Stimulated activated CD4-positive, alpha-beta T cell treated with anti-CD3 and anti-CD28 coated beads, Interleukin-4, amount 100 ng/mL, for 48 hours (primary cell): ENCODE measurements around the gene EME2.
"Not testable (repeated sequence)": the region's sequence is repeated elsewhere in the genome, so short reads cannot be mapped to it uniquely, and the experiment has no call there.

Source experiments
- DNase-seq, 2 donors: peaks; one replicate each; pipeline ENCODE4 v3.0.0-alpha.2; 2020; ENCODE audit warnings: low read depth in 2 of 2

The EME2 gene

DNA sequence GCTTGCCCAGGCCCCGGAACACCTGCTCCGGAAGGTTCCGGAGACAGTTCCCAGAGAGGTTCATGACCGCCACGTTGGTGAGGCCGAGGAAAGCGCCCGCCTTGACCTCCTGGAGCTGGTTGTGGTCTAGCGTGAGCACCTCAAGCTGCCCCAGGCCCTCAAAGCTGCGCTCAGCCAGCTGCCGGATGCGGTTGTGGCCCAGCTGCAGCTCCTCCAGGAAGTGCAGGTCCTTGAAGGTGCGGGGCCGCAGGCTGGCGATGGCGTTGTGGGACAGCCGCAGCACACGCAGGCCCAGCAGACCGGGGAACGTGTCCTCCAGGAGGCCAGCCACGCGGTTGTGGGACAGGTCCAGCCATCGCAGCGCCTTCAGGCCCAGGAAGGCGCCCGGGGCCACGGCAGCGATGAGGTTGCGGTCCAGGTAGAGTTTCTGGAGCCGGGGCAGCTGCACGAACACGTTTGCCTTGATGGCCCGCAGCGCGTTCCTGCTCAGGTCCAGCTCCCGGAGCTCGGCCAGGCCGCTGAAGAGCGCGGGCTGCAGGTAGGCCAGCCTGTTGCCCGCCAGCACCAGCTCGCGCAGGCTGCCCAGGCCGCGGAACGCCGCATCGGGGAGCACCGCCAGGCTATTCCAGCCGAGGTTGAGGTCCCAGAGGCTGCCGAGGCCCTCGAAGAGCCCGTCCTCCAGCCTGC, 18.8 kb downstream of the EME2 start:
- no peak for DNase-seq

DNA sequence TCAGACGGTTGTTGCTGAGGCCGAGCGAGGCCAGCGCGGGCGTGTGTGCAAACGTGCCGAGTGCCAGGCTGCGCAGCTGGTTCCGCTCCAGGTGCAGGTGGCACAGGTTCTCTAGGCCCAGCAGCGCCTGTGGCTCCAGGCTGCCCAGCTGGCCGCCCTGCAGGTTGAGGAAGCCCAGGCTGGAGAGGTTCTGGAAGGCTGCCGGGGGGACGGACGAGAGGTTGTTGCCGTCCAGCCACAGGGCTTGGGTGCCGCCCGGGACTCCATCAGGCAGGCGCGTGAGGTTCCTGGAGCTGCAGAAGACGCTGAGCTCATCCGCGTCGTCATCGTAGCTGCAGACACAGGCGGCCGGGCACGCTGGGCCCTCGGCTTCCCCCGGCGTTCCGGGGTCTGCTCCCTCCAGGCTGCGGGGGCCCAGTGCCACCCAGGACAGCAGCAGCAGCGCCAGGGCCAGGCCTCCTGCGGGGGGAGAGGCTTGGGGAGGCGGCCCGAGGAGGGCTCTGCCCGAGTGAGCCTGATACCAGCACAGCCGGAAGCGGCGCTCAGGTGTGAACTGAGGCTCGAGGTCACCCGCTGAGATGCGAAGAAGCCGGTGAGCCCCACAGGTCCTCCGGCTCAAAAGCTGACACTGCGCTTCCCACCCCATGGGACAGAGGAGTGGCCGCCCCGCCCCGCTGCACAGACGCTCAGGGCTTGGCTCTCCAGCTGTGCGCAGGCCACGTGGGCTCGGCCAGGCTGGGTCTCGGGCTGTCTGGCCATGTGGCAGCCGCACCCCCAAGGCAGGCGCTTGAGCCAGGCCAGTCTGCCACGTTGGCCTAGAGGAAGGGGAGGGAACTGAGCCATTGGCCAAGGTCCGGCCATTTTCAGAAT, 19.6 kb downstream of the EME2 start:
- no peak for DNase-seq

DNA sequence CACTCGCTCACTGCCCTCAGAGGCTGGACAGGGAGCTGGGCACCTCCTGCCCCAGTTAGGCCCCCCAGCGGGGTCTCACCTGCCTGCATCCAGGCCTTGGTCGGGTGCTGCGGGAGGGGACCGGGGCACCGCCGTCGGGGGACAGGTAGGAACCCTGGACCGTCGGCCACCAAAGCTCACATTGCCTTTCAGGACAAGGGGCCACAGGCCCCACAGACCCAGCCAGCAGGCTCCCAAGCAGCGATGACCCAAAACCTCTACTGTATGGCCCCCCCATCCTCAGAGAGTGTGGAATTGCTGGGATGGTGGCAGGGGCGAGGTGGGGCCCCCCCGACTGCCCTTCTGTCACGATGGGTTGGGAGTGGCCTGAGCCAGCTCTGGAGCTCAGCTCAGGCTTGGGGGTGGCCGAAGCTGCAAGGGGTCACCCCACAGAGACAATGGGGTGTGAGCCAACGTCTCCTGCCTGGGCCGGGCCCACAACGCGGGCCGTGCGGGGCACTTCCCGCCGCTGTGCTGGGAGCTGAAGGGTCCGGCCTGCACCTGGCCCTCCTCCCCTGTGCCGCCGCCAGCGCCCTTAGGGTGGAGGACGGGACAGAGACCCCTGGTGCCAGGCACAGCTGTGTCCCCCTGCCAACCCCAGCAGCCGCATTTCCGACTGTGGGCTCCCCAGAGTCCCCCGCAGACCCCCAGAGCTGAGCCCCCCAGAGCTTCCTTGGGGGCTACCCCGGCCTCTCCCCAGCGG, 20.4 kb downstream of the EME2 start:
- DNase-seq, result no peak

DNA sequence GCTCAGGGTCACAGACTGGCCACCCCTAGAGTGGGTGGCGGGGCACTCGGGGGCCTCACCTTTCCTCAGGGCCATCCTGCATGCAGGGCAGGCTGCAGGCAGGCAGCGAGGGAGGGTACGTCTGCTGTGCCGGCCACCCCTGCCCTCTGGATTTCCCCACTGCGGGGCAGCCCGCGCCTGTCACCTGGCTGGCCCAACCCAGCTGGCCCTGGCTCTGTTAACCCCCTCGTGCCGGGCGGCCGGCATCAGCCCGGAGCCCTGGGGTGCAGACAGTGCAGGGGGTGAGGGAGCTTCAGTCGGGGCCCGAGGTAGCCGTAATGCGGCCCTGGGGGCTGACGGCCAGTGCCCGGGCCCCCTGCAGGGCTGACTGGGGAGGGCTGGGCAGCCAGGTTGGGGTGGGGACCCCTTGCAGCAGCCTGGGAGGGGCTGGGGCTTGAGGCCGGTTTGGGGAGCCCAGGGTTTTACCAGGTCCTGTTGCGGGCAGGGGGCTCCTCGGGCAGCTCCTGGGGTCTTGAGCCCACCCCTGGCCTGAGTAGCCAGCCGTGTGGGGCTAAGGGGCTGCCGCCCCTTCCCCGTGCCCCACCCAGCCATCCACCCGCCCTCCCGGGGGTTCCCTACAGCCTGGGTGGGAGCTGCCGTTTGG, 21.1 kb downstream of the EME2 start, which contains the start of gene IGFALS:
Gene IGFALS (minus strand): TSS at position 128 of the 643 bp plus-strand sequence. CDS start 53 bp downstream, at position 75.
- DNase-seq, result no peak

DNA sequence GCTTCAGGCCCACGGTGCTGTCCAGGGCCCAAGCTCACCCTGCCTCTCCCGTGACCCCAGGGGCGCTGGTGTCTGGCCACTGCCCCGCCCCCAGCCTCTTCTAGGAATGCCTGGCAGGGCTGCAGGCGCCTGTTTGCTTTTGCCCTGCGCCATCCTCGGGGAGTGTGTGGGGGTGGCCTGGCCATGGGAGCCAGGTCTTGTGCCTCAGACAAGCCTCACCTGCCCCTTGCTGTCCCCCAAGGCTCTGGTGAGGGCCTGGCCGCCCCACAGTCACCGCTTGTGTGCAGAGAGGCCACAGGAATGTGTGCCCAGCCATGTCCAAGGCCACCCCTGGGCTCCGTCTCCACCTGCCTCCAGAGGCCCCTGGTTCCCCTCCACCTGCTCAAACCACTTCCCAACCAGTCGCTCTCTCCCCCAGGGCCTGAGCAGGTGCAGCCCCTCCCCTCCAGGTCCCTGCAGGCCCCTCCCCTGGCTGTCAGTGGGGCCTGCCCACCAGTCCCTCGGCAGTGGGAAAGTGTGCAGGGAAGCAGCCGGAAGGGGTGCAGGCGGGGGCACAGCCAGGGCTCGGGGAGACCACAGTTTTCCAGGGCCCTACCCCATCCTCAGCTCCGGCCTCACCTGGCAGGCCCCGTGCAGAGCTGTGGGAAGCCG, 21.7 kb downstream of the EME2 start:
- DNase-seq, result no peak

DNA sequence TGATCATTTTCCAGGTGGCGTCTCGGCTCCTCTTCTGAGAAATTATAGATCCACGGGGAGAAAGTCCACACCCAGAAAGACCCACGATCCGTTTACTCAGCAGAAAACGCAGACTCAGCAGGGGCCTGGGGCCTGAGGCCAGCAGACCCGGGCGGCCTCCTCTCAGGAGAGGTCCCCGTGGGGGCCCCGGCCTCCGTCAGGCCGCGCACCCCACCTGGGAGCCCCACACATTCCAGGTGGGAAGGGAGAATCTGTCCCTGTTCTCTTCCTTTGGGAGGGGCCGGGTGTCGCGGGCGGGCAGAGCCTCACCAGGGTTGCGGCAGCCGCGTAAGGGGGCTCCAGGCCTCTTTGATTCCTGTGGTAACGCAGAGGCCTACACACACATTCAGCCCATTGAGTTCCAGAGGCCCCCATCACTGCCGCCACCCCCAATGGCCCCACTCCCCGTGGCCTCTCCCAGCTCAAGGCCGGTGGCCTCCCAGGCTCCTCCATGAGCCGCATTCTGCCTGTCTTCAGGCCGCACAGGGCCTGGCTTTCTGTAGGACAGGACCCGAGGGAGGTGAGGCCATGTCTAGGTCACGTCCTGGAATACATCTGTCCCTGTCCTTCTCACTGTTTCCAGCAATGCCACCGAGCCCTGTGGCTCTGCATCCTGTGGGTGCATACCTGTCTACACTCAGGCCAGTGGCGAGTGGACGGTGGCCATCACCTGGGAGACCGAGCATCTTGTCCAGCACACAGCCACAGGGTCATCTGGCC, 22.5 kb downstream of the EME2 start:
- no peak for DNase-seq

DNA sequence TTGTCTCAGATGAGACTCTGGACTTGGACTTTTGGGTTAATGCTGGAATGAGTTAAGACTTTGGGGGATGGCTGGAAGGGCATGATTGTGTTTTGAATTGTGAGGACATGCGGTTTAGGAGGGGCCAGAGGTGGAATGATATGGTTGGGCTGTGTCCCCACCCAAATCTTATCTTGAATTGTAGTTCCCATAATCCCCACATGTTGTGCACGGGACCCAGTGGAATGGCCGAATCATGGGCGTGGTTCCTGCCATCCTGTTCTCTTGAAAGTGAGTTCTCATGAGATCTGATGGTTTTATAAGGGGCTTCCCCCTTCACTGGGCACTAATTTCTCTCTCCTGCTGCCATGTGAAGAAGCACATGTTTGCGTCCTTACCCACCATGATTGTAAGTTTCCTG, 26.7 kb downstream of the EME2 start:
- not testable (repeated sequence) for DNase-seq

DNA sequence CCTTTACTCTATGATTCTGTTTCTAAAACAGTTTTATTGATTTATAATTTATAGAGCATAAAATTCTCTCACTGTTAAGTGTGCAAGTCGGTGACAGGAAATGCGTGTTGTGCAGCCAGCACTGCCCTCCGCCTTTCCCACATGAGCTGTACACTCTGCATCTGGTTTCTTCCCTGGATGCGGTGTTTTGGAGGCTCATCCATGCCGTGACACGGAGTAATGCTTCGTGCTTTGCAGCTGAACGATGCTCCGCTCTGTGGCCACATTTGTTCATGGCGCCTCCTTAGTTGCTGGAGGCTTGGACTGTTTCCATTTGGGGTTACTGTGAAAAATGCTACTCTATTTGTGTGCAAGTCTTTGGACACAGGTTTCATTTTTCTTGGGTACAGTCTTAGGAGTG, 28.1 kb downstream of the EME2 start:
- no peak for DNase-seq

DNA sequence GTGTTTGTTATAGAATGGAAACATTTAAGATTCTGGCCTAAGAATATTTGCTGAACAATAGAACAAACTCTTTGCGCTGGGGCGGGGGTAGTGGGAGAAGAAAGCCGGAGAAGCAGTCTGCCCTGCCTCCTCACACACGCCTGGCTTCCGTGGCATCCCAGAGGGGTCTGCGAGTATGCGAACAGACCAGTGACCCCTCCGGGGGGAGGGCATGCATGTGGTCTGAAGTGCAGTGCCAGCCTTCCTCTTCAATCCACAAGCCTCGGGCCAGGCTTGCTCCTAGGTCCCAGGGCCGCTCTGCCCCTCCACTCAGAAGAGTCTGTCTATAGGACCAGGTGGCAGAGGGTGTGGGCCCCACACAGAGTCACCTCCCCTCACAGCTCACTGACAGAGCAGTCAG, 35.0 kb downstream of the EME2 start:
- no peak for DNase-seq

DNA sequence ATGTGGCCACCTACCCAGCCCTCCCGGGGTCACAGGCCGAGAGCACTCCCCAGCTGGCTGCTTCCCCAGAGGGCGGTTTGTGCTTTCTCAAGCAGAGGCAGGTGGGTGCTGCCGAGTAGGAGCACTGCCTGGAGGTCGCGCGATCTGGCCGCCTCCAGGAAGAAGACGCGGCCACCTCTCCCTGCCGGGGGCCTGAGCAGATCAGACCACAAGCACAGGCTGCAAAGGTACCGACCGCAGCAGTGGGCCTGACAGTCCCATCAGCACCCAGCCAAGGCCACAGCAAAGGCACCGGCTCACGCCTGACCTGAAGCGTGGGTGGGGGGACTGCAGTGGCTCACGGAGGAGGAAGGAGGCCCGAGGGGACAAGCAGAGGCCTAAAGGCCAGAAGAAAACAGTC, 36.1 kb downstream of the EME2 start:
- DNase-seq, result no peak

DNA sequence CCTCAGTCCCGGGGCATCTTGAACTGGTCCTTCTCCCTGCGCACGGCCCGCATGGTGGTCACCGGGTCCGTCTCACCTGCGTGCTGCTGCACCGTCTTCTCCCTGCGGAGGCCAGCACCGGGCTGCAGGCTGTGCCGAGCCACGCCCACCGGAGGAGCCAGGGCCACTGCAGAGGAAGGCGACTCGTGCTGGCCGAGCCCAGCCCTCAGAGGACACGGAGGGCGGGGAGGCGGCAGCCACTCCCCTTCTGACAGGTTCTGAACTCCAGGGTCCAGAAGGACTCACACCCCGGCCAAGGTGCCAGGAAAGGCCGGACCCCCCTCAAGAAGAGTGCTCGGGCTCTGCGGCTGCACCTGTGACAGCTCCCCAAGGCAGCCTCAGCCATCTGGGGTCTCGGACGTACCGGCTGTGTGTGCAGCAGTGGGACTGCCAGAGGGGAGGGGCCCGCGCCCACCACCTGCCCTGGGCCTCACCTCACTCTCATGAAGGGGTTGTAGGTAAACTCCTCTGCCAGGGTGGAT, 36.7 kb downstream of the EME2 start:
- DNase-seq, result no peak

DNA sequence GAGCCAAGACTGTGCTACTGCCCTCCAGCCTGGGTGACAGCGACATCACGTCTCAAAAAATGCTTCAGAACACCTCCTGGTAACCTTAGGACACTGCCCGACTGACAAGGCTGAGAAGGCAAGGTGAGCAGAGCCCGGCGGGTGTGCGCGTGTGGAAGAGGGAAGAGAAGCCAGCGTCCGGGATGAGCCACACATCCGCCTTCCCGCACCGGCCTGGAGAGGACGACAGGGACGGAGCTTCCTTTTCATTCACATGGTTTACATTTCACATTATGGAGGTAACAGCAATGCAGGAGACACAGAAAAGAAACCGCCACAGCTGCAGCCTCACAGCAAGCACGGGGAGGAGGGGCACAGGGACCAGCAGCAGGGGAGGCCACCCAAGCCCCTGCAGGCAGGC, 37.5 kb downstream of the EME2 start:
- no peak for DNase-seq

DNA sequence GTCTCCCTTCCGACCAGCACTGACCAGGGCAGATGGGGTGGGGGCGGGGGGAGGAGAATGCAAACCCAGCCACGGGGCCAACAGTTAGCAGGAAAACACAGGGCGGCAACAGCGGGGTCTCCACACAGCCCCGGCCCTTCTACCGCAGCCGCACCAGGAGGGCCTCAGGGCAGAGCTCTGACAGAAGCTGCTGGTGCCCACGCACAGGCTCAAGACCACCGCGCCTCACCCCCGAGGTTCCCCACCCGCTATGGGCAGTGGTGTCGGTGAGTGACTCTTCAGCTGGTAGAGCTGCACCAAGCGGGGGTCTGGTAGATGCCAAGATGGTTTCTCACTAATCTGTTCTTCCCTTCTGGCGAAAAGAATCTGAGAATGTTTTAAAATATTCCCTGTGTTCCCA, 37.9 kb downstream of the EME2 start:
- no peak for DNase-seq

DNA sequence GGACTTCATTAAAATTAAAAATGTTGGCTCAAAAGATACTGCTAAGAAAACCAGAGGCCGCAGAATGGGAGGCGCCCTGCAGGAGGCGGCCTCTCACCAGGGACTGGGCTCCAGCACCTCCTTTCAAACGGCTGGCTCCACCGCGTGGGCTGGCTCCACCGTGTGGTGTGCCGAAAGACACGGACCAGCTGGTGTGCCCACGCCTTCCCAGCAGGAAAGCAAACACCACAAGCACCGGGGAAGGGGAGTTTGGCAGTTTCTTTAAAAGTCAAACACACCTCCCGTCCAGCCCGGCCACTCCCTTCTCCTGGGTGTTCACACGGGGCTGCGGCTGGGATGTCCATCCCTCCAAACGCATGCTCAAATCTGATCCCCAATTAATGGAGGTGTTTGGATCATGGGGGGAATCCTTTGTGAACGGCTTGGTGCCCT, 40.1 kb downstream of the EME2 start:
- peak; percentile 51 to 52 for DNase-seq

DNA sequence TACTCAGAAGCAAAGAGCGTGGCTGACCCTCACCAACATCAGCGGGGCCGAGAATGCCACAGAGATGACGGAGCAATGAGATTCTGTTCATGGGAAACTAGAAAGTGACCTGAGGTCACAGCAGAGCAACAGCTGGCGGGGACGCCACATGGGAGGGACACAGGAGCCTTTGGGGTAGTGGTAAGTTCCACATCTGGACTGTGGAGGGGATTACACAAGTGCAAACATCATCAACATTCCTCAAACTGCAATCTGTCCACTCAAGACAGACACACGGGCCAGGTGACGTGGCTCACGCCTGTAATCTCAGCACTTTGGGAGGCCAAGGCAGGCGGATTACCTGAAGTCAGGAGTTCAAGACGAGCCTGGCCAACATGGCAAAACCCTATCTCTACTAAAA, 42.9 kb downstream of the EME2 start:
- no peak for DNase-seq

DNA sequence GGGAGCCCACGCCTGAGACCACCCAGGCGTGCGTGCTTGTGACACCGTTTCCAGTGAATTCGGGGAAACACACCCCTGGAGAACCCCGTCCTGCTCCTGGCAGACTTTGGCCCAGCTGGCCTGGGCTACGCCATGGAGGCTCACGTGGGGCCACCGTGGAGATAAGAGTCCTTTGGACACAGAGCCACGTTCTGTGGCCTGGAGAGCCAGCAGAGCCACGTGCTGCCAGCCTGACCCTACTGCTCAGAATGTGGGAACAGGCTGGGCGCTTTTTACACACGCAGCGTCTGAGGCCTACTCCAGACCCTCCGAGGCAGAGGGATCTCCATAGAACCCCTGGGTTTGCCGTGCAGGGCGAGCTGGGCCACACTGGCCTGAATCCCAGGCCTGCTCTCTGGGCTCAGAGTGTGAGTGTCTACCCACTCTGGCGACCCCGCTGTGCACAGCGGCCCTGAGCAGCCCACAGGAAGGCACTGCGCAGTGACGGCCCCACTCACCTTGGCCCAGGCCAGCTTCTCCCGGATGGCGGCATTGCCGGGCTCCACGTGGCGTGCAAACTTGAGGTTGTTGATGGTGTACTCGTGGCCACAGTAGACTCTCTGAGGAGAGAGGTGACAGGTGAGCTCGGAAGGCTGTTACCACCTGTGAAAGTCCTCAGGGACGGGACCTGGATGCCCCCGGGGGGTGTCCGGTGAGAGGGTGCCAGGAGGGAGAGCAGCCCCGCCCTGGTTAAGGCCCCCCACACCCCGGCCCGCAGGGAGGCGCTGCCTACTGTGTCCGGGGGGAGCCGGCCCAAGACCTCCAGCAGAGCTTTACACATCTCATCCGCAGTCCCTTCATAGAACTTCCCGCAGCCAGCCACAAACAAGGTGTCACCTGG, 44.0 kb downstream of the EME2 start:
- no peak for DNase-seq

DNA sequence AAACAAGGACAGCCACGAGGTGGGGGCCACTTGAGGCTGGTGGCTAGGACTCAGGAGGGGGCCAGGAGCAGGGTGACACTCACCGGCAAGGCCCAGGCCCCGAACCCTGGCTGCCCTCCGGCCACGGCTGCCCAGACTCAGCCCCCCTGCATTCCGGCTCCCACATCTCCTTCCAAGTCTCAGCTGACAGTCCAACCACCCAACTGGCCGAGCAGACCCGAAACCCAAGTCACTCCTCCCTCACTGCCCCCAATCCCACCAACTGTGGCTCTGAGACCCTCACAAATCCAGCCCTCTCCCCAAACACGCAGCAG, 44.6 kb downstream of the EME2 start:
- DNase-seq, result no peak

DNA sequence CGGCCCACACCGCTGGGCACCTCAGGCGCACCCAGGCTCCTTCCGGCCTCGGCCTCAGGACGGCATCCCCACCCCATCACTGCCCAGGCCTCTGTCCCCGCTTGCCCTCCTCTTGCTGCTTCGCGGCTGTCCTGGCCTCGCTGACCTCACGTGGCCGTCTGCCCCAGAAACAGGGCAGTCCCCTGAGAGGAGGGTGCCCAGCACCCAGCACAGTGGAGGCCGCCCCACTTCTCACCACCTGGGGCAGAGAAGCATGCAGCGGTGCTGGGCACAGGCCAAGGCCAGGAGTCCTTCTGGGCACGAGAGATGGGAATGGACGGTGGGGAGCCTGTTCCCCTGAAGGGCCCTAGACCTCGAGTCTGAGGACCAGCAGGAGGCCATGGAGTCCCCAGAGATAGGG, 45.1 kb downstream of the EME2 start:
- DNase-seq, result no peak

DNA sequence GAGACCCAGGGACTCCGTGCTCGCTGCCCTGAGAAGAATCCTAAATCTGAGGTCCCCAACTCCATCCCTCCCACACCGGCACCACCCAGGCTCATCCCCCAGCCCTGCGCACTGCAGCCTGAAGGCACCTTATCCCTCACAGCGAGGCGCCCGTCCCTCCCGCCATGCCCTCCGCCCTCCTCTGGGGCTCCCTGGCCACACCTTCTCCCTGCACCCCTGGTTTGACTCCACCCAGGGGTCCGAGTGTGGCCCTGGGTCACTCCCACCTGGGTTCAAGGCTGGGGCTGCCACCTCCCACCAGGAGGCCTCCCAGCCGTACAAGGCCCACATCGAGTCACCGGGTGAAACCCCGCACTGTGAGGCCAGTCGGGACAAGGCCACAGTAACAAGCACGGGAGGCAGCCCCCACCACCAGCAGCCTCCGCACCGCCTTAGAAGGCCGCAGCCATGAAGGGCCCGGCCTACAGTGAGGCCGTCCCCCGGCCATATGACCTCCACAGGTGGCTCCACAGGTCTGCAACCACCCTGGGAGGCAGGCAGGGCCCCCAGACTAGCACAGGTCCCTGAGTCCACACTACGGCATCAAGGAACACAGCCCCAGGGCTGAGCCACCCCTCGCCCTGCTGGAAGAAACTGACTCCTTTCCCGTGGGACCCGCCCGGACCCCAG, 45.7 kb downstream of the EME2 start:
- DNase-seq, result no peak
